Neural progenitor cell (in vitro differentiated cells): Measurements from ENCODE around the gene DPP7.
"Not testable (repeated sequence)": the region's sequence is repeated elsewhere in the genome, so short reads cannot be mapped to it uniquely, and the experiment has no call there.

Experiments used
- CTCF ChIP-seq: fragments of 200-600 bp; sonication (generic); IDR thresholded peaks from 2 replicates; pipeline ENCODE4 v1.5.1; 2017; ENCODE audit warnings: antibody characterized with exemption, mild to moderate bottlenecking
- EZH2 ChIP-seq: fragments of 200-600 bp; sonication (generic); IDR thresholded peaks from 2 replicates; pipeline ENCODE4 v1.6.1; 2017; ENCODE audit warnings: antibody characterized with exemption, mild to moderate bottlenecking, moderate library complexity
- EZH2phosphoT487 ChIP-seq: fragments of 200-600 bp; sonication (generic); IDR thresholded peaks from 2 replicates; pipeline ENCODE4 v1.6.1; 2017; ENCODE audit warnings: antibody characterized with exemption

GRCh38 chr9:137118092-137118603, 3.6 kb upstream of the DPP7 start:
- TF ChIP-seq CTCF, EZH2phosphoT487, EZH2: not testable (repeated sequence)
